PC-3 (cell line): ENCODE data around the gene TMEM219.

Experiments
- CTCF ChIP-seq: fragments of 300-600 bp; sonication (generic); conservative IDR thresholded peaks from 2 replicates; pipeline ENCODE4 v1.5.1; 2017; ENCODE audit warnings: antibody characterized with exemption, low read depth, mild to moderate bottlenecking, low read length
- EZH2phosphoT487 ChIP-seq: fragments of 300-600 bp; sonication (generic); IDR thresholded peaks from 2 replicates; pipeline ENCODE4 v1.6.1; 2018; ENCODE audit warnings: mild to moderate bottlenecking, antibody characterized with exemption, low read length, borderline replicate concordance

DNA sequence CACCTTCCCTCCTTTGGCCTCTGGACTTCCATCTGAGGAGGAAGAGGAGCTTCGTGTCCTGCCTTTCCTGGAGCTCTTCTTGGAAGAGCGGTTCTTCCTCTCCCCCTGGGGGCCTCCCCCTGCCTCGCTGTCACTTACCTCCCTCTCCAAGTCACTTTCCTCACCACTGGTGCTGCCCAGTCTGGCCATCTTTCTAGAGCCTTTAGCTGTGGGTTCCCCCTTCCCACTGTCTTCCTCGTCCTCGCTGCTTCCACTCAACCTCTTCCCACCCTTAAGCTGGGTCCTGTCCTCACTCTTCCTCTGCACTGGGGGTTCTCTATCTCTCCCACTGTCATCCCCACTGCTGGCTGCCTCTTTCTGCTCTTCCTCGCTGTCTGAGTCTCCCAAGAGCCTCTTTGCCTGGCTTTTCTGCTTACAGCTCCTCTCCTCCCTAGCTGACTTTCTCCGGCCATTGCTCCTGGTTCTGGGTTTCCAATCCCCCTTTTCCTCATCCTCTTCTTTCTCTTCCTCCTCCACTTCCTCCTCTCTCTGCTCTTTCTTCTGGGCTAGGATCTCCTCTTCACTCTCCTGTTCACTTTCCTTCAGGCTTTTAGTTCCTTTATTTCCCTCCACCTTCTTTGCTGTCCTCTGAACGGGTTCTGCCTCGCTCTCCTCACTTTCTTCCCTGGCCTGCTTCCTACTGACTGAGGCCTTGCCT, 32.2 kb downstream of the TMEM219 start:
- TF ChIP-seq CTCF: no peak
- no peak for TF ChIP-seq EZH2phosphoT487
